Measurements from ENCODE around the gene SYCE3.

- no peak for TF ChIP-seq CTCF (IDR thresholded peaks at IDR 0.05)
- TF ChIP-seq EZH2phosphoT487 (IDR thresholded peaks at IDR 0.05), result no peak
- TF ChIP-seq EZH2 (IDR thresholded peaks at IDR 0.05), result no peak
Observed at GRCh38 chr22:50526834-50527801, 35.6 kb downstream of the SYCE3 start.
